T-helper 9 cell (primary cell): ENCODE results near the gene CD74.
"Not testable (repeated sequence)": the region's sequence is repeated elsewhere in the genome, so short reads cannot be mapped to it uniquely, and the experiment has no call there.

ENCODE experiments used
- DNase-seq: peaks from one replicate; pipeline ENCODE4 v3.0.0-alpha.2; 2020
- total RNA-seq, 2 donors: gene quantifications; one replicate each; lab custom pipeline; 2026; lab: John Stamatoyannopoulos, UW

Gene CD74
- 68.5 to 164 reads per million in 2 donors for total RNA-seq

GRCh38 chr5:150412319-150413175 is at the start of gene CD74:
TSS of gene CD74 (minus strand) at chr5:150412910. CDS start at chr5:150412749, 161 bp downstream.
- DNase-seq = peak; percentile 90

DNA sequence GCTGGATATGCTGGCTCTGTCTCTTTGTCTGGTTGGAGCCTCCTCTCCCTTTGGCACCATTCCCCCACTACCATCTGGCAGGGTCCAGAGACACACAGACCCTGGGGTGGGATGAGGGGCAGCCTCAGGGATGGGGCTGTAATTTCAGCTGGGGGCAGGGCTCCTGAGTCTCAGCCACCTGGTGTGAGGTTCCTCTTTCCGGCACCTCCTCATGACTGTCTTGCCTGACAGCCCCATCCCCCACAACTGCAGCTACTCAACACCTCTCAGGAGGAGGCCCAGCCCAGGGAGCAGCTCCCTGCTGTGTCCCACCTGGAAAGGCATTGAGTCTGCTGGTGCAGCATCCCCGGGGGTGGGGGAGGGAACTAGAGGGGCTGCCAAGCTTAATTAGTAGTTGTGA is 48.5 kb upstream of the CD74 start:
- no peak for DNase-seq

GRCh38 chr5:150460781-150461180 is 48.1 kb upstream of the CD74 start:
- DNase-seq = no peak

DNA sequence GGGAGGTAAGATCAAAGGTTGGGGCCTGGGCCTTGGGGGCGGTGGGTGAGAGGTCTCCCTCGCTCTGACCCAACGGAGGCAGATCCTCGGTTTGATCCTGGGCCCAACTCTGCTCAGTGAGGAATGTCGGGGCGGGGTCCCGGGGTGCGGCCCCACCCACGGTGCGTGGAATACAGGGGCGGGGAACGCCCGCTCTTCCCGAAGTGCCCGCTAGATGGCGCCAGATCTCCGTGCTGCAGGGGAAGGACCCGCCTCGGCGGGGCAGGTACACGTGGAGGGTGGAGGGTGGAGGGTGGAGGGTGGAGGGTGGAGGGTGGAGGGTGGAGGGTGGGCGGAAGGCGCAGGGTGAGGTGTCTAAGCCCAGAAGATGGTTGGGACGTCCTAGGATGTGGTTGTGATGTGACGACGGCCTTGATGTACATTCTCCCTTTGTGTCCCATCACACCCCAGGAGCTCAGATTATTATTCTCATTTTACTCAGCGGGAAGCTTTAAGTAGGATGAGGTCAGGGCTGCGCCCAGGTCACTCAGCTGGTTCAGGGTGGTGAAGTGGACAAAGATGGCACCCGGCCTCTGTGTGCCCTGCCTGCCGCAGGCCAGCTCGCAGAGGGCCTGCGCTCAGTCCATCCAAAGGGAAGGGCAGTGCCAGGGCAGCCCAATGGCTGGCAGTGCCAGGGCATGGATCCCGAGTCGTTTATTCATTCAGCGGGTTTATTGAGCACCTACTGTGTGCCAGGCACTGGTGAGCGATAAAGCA is 46.3 kb upstream of the CD74 start:
- peak; percentile 88 for DNase-seq

- no peak for DNase-seq
Measured at GRCh38 chr5:150457562-150458240, 45.0 kb upstream of the CD74 start.

GRCh38 chr5:150457121-150457520 is 44.4 kb upstream of the CD74 start:
- no peak for DNase-seq

DNA sequence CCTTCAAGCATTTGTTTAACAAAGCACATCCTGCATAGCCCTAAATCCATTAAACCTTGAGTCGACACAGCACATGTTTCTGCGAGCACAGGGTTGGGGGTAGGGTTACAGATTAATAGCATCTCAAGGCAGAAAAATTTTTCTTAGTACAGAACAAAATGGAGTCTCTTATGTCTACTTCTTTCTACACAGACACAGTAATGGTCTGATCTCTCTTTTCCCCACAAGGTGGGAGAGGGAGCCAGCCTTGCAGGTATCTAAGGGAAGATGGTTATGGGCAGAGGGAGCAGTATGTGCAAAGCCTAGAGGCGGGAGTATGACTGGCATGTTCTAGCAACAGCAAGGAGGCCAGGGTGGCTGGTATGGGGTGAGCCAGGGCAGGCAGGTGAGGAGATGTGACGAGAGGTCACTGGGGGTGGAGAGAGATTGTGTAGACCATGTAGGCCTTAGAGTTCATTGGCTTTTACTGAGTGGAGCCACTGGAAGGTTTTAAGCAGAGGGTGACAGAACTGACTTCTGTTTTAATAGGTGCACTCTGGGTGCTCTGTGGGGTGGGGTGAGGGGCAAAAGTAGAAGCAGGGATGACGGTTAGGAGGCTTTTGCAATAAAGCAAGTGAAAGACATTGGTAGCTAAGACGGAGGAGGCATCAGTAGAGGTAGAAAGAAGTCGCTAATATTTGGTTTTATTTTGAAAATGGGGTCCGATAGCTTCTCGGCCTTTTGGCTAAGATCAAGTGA is 42.0 kb upstream of the CD74 start:
- DNase-seq = no peak

DNA sequence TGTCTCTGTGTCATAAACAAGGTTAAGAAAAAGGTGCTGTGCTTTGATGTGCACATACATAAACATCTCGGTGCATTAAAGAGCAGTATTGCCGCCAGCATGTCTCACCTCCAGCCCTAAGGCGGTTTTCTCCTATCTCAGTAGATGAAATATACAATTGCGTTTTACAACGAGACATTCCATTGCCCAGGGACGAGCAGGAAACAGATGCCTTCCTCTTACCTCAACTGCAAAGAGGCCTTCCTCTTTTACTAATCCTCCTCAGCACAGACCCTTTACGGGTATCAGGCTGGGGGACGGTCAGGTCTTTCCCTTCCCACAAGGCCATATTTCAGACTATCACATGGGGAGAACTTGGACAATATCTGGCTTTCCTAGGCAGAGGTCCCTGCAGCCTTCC is 41.3 kb upstream of the CD74 start:
- DNase-seq = not testable (repeated sequence)

- no peak for DNase-seq
Measured at GRCh38 chr5:150452914-150453313, 40.2 kb upstream of the CD74 start.

DNA sequence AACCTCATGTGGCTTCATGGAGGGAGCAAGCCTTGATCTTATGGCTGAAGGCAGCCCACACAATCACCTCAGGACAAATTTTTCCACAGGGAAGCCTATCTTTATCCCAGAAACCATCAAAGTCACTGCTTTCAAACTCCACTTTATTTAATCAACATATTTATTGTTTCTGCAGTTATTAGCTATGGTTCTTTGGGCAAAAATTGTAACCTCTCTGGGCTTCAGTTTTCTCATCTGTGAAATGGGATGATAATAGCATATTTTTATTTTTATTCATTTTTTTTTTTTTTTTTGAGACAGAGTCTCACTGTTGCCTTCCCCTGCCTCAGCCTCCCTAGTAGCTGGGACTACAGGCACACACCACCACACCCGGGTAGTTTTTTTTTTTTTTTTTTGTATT is 38.9 kb upstream of the CD74 start:
- DNase-seq = no peak

- peak; percentile 92 for DNase-seq
Measured at GRCh38 chr5:150449517-150450339, 37.0 kb upstream of the CD74 start, which contains the start of gene RPS14. TSS of gene RPS14 (minus strand) at chr5:150449739. CDS start at chr5:150447733, 2,006 bp downstream.

DNA sequence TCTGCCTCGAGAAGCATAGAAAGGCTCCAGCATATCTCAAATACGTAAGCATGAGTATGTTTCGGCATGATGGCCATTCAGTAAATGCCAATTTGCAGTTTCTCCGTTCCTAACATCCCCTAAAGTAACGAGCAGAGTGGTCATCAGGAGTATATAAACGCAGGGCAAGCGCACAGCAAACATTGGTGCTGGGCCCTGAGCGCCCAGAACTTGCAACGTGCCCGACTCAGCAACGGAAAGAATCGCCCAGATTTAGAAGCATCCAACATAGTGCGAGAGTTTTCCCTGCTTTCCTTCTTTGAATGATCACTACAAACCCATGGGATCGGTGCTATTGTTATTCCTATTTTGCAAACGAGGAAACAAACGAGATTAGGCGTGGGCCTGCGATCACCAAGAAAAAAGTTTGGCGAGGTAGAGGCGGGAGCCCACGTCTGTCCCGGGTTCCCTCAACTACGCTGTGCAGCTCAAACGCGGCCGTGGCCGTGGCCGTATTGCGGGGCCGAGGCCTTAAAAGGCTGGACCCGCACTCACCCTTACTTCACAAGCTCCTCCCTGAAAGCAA is 36.3 kb upstream of the CD74 start:
- DNase-seq = no peak

DNA sequence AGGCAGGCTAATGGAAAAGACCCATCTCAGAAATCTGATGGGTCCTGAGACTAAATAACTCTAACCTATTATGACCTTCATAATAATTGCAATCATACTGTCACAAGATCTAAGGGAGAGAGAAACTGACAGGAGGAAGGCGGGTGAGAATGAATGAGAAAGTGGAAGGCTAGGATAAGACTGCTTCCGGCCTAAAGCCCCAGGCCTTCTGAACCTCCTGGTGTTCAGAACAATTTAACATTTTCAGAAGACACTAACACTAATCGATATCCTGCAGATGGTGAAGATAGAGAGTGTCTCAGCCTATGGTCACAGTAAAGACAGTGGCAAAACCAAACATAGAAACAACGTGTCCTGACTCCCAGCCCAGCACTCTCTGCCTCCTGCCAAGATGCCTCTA is 35.6 kb upstream of the CD74 start:
- DNase-seq = no peak

- no peak for DNase-seq
Measured at GRCh38 chr5:150447188-150447587, 34.5 kb upstream of the CD74 start.

- DNase-seq = no peak
Measured at GRCh38 chr5:150446583-150446982, 33.9 kb upstream of the CD74 start.

DNA sequence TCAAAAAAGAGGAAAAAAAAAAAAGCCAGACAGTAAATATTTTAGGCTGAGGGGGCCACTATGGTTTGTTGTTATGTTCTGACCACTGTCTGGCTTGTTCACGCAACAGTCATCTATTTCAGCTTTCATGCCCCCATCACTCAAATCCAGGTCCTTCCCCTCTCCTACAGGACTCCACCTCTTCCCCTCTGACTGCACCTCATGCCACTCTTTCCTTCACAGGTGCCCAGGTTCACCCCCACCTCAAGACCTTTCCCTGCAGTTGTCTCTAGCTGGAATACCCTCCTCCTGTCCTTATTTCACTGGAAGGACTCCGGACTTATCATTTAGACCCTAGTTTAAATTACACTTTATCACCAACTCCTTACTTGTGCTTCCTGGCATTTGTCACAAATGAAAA is 33.4 kb upstream of the CD74 start:
- no peak for DNase-seq

DNA sequence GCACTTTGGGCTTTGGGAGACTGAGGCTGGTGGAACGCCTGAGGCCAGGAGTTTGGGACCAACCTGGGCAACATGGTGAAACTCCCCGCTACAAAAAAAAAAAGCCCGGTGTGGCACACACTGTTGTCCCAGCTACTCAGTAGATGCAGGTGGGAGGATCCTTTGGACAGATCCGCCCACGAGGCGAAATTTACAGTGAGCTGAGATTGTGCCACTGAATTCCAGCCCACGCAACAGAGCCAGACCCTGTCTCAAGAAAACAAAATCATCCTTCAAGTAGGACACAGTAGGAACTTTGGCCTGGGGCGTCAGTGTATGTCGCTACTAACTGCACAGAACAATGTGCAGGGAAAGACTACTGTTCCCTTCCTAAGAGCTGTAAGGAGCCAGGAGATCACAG is 32.1 kb upstream of the CD74 start:
- no peak for DNase-seq

DNA sequence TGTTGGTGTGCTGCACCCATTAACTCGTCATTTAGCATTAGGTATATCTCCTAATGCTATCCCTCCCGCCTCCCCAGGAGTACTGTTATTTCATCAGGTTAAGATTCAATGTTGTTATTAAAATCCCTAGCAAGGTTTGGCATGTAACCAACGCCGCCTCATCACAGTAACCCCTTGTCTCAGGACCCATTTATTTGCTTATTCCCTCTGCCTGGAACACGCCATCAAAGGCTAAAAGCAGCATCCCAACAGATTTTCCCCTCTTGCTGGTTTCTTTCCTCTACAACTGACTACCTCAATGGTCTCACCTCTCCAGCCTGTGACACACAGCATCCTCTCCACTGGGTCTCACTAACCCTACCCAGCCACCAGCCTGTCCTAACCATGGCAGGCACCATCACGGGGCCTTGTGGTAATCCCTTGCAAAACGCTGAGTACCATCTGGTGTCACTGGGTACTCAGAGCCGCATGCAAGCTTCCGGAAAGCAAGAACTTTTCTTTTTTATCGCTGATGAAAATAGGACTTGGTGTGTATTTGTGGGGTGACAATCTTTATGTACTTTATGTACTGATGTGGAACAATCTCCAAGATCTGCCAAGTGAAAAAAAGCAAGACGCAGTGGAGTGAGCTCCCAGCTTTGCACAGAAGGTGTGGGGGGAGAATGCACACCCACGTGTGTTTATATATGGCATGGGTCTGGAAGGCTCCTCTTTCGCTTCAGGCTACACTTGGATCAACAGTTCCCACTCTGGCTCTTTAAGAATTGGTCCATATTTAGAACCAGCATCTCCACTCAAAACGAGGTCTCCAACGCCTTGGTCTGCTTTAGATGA is 30.7 kb upstream of the CD74 start:
- no peak for DNase-seq

GRCh38 chr5:150442699-150443080 is 30.0 kb upstream of the CD74 start:
- DNase-seq = no peak
